Epidermal melanocyte (primary cell): Measurements from ENCODE around the gene ZNF750.
"Not testable (repeated sequence)": the region's sequence is repeated elsewhere in the genome, so short reads cannot be mapped to it uniquely, and the experiment has no call there.

Experiments
- DNase-seq: peaks from one replicate; pipeline ENCODE4 v3.0.0; 2011; ENCODE audit warnings: low spot score; ENCODE audit not compliant: insufficient read length

The ZNF750 gene

DNA sequence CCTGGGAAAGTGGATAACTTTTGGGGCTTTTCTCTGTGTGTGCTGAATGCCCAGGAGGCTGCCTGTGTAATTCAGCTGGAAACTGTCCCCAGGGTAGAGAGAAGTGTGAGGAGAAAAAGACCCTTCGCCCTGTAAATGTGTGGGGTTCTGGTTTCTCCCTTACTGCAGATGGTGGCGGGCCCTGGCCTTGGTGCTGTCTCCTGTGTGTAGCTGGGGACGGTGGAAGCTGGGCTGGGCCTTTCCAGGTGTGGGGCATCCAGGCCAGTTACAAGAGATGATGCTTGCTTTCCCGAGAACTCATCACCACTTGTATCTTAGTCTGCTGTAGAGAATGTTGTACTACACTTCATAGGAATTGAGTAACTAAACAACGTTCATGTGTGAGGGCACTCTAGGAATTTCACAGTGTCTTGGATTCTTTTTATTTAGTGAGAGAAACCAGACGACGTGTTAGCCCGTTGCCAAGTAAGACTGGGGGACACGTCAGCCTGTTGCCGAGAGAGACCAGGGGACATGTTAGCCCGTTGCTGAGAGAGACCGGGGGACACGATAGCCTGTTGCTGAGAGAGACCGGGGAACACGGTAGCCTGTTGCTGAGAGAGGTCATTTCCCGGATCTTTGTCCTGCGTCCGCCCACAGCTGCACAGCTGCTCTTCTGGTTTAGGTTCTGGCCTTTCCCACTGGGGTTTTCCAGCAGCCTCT, 44.9 kb downstream of the ZNF750 start:
- DNase-seq: no peak

DNA sequence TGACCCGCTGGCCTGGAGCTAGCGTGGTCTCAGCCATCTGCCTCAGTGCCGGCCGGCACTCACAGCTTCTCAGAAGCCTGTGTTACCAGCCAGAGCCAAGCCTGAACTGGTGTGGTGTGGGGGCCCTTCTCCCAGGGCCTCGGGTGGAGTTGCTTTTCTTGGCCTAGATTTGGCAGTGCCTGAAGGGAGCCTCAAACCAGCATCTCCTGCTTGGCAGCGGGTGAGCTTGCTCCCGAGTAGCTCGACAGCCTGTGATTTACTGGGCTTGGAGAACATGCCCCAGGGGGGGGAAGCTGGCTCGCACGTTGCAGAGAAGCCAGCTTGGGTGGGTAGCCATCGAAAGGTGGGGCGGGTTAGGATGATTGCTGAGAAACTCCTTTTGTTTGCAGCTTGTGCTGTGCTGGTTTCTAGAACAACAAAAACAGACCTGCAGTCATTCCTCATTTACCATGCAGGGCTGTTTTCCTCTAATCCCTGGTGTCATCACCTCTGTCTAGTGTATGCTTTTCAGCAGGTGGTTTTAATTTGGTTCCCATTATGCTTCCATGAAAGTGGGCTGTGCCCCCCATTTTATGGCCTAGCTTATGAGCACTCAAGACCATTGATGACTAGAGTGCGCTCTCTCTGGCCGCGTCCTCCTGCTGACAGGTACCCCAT, 45.7 kb downstream of the ZNF750 start:
- DNase-seq: no peak

DNA sequence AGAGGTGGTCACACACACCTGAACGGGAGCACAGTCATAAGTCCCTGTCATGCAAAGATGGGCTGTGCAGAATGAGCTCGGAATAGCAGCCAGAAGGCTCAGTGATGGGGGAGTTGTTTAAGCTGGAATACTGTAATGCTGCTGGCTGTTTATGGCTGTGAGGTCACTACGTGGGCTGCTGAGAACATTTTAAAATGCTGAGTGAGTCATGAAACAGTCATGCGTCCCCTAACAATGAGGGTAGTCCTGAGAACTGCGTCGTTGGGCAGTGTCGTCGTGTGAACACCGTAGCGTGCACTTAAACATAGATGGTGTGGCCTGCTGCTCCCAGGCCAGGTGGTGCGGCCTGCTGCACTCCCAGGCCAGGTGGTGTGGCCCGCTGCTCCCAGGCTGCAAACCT, 48.3 kb downstream of the ZNF750 start:
- DNase-seq: no peak

DNA sequence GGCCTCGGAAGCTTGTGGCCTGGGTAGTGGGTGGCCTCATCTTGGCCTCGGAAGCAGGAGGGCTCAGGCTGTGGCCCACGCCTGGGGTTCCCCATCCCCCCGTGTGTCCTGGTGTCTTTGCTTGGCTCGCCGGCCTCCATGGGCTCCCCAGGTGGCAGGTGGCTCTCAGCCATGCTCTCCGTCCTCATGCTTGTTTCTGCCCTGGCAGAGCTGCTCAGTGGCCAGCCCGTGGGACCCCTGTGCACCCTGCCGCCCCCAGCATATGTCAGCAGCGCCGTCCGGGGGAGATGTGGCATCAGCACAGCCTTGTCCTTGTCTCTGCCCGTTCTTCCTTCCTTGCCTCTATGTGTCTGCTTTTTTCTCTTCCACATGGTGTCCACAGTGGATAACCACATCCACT, 49.4 kb downstream of the ZNF750 start:
- no peak for DNase-seq

DNA sequence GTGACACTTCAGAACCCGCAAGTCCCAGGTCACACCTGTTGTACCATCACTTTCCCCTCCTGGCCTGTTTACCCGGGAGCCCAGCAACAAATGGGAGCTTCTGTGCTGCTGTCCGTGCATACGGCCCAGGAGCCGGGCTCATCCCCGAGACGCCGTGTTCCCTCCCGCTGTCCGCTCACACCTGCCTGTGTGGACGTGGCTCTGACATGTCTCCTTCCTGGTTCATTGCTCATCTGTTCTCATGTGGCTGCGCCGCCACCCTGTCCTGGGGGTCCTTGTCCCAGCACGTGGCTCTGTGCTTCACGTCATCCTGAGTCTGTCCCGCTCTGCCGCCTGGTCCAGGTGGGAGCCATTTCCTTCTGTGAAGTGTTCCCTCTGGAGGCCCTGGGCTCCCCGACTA, 50.0 kb downstream of the ZNF750 start:
- DNase-seq: no peak

DNA sequence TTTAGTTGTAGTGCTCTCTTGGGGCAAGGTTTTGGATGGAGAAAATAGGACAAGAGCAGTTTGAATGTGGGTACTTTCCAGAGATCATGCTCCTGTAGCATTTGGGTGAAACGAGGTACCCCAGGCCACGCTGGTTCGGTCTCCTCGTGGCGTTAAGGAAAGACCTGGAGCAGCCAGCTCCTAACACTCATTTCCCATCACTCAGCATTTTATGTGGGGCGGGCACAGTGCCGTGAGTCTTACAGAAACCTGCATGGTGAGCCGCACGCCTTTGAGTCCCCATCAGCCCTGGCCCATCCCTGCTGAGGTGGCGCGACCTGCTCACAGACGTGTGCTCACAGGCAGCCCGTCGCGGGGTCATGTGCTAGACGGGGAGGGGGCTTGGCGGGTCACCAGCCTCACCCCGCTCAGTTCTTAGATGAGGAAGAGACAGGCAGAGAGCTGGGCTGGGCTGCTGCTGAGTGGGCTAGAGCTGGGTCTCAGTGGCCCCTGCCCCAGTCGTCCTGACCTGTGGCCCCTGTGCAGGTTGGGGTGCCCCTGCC, 50.7 kb downstream of the ZNF750 start:
- DNase-seq: no peak

DNA sequence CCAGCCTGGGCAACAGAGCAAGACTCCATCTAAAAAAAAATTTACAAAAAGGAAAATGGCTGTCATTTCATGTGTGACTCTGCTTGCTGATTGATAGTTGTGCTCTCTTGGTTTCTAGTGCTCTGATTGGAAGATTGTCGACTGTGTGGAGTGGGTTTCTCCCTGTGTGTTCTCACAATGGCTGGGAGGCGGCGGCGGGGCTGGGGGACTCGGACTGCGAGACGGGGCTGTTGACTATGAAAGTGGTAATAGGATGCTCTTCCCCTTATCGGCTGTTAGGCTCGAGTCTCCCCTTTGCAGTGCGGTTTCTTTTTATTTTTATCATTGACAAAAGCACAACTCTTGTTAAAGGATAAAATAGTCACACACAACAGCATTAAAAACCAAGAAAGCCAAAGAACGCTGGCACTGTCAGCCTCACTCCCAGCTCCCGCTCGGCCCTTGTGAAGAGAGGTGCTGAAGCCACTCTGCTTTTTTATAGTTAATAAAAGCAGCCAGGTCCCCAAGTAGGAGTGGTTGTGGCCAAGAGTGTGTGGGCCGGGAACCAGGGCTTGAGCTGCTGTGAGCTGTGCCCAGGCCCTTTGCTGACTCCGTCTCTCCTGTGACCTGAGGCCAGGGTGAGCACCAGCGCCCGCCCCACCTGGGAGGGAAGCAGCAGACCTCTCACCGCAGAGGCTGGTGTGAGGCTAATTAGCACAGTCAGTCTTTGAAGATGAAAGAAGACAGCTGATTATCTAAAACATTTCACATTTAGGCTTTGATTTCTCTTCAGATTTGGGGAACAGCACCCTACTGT, 51.4 kb downstream of the ZNF750 start:
- no peak for DNase-seq

DNA sequence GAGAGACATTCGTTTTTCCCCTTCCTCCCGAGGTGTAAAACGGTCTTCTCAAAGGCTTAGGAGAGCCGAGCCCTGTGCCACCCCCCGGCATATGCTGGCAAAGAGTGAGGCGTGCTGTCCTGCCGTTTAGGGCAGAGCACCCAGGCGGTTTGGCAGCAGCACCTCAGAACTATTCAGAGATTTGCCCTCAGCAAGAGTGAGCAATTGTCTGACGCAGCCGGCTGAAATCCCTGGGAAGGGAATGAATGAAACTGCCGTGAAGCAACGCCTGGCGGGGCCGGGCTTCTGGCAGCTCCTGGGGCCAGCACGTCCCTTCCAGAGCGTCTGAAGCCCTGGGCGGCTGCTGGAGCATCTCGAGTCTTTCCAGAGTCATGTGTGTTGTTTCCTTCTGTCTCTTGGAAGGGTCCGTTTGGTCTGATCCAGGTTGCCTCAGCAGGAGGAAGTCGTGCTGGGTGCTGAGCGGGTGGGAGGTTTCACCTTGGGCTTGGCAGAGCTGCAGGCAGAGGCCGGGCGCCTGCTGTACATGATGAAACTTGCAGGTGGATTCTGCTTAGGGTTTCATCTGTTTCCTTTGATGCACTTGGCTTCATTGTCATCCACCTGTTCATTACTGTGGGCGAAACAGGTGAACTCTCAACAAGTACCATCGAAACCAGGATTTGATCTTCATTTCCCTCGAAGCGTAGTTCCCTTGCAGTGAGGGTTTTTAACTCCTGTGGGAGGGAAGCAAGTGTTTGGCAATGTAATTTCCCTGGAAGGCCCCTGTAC, 52.6 kb downstream of the ZNF750 start:
- DNase-seq: no peak

DNA sequence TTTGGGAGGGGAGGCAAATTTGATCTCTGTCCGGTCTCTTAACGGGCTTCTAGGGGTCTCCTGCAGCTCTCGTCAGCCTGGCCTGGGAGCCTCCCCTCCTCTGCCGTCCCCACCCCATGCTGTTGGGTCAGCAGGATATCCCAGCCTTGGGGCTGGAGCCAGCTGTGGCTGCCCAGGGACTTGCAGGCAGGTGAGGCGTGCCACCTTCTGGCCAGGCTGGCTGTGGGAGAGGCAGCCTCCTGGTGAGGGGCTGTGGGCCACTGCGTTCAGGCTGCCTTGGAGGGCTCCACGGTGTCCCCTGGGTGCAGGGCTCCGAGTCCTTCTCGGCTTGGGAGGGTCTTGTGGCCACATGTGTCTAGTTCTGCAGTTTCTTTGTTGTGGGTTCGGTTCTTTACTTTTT, 53.4 kb downstream of the ZNF750 start:
- no peak for DNase-seq

DNA sequence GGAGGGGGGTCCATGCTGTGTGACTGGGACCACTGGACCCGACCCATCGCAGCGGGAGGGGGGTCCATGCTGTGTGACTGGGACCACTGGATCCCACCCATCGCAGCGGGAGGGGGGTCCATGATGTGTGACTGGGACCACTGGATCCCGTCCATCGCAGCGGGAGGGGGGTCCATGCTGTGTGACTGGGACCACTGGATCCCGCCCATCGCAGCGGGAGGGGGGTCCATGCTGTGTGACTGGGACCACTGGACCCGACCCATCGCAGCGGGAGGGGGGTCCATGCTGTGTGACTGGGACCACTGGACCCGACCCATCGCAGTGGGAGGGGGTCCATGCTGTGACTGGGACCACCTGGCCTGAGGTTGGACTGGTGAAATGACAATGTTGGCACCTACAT, 54.2 kb downstream of the ZNF750 start:
- DNase-seq: not testable (repeated sequence)

DNA sequence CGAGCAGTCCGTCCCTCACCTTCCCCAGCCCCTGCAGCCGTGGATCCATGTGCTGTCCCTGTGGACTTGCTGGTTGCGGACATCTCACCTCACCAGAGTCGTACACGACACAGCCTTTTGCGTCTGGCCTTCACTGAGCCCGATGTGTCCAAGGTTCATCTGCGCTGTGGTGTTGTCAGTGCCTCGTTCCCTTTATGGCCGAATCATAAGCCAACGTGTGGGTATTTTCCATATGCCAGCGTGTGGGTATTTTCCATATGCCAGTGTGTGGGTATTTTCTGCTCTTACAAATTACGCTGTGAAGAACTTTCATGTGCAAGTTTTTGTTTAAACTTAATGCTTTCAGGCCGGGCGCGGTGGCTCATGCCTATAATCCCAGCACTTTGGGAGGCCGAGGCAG, 56.3 kb downstream of the ZNF750 start:
- DNase-seq: no peak

DNA sequence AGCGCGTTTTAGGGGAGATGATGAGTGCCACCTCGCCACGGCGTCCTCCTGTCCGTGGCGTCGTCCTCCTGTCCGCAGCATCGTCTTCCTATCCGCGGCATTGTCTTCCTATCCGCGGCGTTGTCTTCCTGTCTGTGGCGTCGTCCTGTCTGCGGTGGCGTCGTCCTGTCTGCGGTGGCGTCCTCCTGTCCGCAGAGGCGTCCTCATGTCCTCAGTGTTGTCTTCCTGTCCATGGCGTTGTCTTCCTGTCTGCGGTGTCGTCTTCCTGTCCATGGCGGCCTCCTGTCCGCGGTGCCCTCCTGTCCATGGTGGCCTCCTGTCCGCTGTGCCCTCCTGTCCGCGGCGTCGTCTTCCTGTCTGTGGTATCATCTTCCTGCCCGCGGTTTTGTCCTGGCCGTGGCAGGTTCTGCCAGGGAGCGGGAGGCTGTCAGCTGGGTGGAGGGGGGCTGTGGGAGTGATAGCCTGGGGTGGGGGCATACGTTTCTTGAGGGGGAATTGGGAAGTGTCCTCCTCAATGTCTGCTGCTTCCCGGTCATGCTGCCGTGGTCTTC, 57.1 kb downstream of the ZNF750 start:
- no peak for DNase-seq

DNA sequence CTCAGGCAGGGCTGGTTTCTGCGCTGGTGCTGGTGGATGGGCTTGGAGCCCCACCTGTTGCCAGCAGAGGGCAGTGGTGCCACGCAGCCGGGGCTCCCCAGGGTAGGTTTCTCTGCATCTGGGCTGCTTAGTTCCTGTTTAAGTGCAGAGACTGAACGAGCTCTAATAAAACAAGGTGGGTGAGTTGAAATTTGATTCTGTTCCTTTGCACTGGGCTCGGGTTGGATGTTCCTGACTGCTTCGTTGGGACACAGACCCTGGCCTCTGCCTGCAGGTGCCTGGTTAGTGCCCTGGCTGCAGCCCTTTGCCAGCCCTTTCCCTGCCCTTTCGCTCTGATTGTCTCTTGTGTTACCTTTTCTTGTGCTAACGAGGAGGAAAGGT, 57.9 kb downstream of the ZNF750 start:
- peak; percentile 95 for DNase-seq

DNA sequence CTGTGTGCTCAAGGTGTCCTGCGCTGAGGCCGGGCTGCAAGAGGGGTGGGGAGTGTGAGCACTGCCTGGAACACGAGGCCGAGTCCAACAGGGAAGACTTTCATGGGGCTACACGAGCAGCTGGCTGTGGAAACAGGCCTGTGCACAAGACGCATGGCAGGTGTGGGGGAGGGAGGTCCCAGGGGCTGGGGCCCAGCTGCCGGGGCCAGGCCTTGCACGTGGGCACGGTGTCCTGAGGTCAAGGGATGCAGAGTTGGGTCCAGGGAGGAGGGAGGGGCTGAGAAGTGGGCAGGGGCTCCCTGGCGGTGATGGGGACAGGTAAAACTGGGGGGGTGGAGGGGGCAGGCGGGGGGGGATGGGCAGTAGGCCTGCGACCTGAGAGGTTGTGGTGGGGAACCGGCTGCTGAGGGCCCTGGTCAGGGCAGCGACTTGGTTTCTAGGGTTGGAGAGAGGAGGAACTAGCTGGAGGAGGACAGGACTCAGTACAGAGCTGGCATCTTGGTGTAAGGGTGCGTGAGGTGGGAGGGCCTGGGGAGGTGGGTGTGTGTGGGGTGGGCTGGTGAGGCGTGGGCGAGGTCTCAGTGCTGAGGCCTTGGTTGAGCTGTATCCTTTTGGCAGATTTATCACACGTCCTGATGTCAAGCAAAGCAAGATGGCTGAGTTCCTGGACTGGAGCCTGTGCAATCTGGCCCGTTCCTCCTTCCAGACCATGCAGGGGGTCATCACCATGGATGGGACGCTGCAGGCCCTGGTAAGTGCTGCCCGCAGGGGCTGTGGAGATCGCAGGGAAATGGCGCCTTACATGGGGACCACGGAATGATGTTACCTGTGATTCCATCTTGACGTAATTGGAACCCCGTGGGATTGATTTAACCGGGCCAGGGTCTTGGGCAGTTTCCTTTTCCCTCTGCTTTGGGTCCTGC, 58.6 kb downstream of the ZNF750 start:
- DNase-seq: no peak

DNA sequence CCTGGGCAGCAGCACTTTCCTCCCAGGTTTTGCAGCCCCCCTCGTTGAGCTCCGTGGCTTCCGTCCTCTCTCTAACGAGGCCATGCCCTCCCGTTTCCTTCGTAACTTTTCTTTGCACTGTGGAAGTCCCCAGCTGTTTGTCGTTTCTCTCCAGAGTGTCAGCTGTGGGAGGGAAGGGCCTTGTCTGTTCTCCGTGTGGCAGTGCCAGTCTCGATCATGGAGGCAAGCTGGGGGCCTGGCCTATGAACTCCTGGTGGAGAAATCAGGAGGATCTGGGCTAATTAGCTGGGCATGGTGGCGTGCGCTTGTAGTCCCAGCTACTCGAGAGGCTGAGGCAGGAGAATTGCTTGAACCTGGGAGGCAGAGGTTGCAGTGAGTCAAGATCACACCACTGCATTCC, 59.6 kb downstream of the ZNF750 start:
- DNase-seq: no peak

DNA sequence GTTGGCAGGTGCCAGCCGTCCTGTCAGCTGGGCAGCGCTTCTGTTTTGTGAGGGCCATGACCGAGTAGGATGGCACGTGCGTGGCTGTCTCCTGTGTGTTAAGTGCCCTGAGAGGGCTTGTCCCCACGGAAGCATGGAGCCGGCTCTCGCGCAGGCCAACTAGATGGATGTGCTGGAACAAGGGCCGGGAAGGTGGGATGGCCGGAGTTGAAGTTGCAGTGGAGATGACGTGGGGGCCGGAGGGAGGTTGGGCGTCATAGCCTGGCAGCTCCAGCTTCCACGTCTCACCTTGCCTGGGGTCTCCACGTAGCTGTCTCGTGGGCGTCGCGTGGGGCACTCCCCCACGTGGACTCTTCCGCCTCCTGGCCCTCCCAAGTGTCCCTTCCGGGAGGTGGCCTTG, 60.3 kb downstream of the ZNF750 start:
- no peak for DNase-seq
